ENCODE results near the gene DIPK2B. TPM values are rescaled to one million over a fixed set of nuclear protein-coding genes. Genes with fewer than 3 reads are reported as not detected.

The DIPK2B gene
- total and polyA plus RNA-seq, 10 of the 15 experiments (the other 5 are each of a cell fraction or from before 2014, with no cell fraction given), result not detected

- no peak for TF ChIP-seq ZNF592 (IDR thresholded peaks at IDR 0.05)
- no peak for TF ChIP-seq YBX1 (IDR thresholded peaks at IDR 0.05)
- TF ChIP-seq E4F1 (IDR thresholded peaks at IDR 0.05; ENCODE audit: borderline replicate concordance, partially characterized antibody), result no peak
- no peak for TF ChIP-seq CBX5 (IDR thresholded peaks at IDR 0.05; ENCODE audit: low read depth)
Measured at GRCh38 chrX:45198706-45199105, 2.0 kb downstream of the DIPK2B start (continued).

GRCh38 chrX:45198301-45198700 is 2.4 kb downstream of the DIPK2B start:
- Histone ChIP-seq H3K4me1 (ENCODE audit: control insufficient read depth, insufficient read depth, low read length) (no peaks in the 10 kb centered on the region), H3K9me3 (replicated peaks; ENCODE audit: control insufficient read depth, insufficient read depth, low read length) (no peaks in the 10 kb centered on the region), H3K27me3 (replicated peaks in 1 of 2; ENCODE audit: control insufficient read depth in 2 of 2, insufficient read depth in 2 of 2, low read length in 1 of 2) (no peaks in the 10 kb centered on the region; a peak in 1 of 4 replicates), H3K9ac (ENCODE audit: control insufficient read depth, insufficient read depth, low read length) (no peak overlapping the region), H3K27ac (ENCODE audit: control insufficient read depth, insufficient read depth) (no peak overlapping the region), H3K79me2 (ENCODE audit: control insufficient read depth, insufficient read depth, low read length) (no peaks in the 10 kb centered on the region), H3K4me3 (no peak overlapping the region), H4K20me1 (ENCODE audit: control insufficient read depth, insufficient read depth) (no peaks in the 10 kb centered on the region), H3K4me2 (ENCODE audit: control insufficient read depth, insufficient read depth) (no peak overlapping the region), H3K36me3 (ENCODE audit: control insufficient read depth in 2 of 2, insufficient read depth in 2 of 2, low read length in 1 of 2) (no peaks in the 10 kb centered on the region), H2AFZ (ENCODE audit: control insufficient read depth, low read depth, low read length) (no peak overlapping the region)
- POLR2A ChIA-PET, result no interaction called here
- CTCF ChIA-PET, result no interaction called here
- ATAC-seq (no peak), FAIRE-seq (no peak), DNase-seq (ENCODE audit: low read depth, low spot score) (no peak)
- in situ Hi-C loops (cut with MboI), result no loop called here
- BruUV-seq (replicated peaks), result no TSS peak
- SMC1A ChIA-PET (ENCODE audit: uncharacterized antibody, unreplicated experiment), result no interaction called here
- RAD21 ChIA-PET (ENCODE audit: unreplicated experiment), result no interaction called here
- 0% methylated on average over 3 of the region's 3 CpGs for WGBS (ENCODE audit: insufficient coverage, insufficient replicate concordance, low lambda C conversion rate, missing lambda C conversion rate)
- intact Hi-C loops (cut with micrococcal nuclease; ENCODE audit: unreplicated experiment), result no loop called here
- TF ChIP-seq ZNF274 (IDR thresholded peaks at IDR 0.05; ENCODE audit: insufficient read depth, insufficient read length) (no peak), HDAC2 (IDR thresholded peaks at IDR 0.05) (no peak), USF1 (IDR thresholded peaks at IDR 0.05; ENCODE audit: borderline replicate concordance, extremely low read length, insufficient read depth, low read depth, low read length) (no peak), RELB (IDR thresholded peaks at IDR 0.05; ENCODE audit: low read depth) (no peak), SIX5 (IDR thresholded peaks at IDR 0.05; ENCODE audit: low read depth, low read length, severe bottlenecking) (no peak)

Measured in GM12878 (cell line).